DMS53 (cell line): ENCODE results near the gene MICOS13.
"Not testable (repeated sequence)": the region's sequence is repeated elsewhere in the genome, so short reads cannot be mapped to it uniquely, and the experiment has no call there.

Experiments used
- DNase-seq: peaks from one replicate; lab custom pipeline; 2025; lab: John Stamatoyannopoulos, UW

MICOS13 gene

GRCh38 chr19:5680437-5681368 lies at the start of gene MICOS13, which contains the start of gene HSD11B1L:
TSS of gene MICOS13 (minus strand) at chr19:5680516. CDS start at chr19:5680486, 30 bp downstream.
TSS of gene HSD11B1L (plus strand) at chr19:5681027. CDS start at chr19:5684833, 3,806 bp downstream.
- DNase-seq: peak; percentile 98

- DNase-seq: no peak
Observed at GRCh38 chr19:5727453-5728050, 47.2 kb upstream of the MICOS13 start.

GRCh38 chr19:5719961-5720790 lies 39.9 kb upstream of the MICOS13 start, which contains the start of the genes CATSPERD and LONP1:
TSS of gene CATSPERD (plus strand) at chr19:5720637. CDS start at chr19:5720738, 101 bp downstream.
TSS of gene LONP1 (minus strand) at chr19:5720146. CDS start at chr19:5720132, 14 bp downstream.
- DNase-seq: peak; percentile 98

- DNase-seq: peak; percentile 55
Observed at GRCh38 chr19:5719274-5719960, 39.1 kb upstream of the MICOS13 start.

- DNase-seq: peak; percentile 65
Observed at GRCh38 chr19:5718579-5719273, 38.4 kb upstream of the MICOS13 start.

- no peak for DNase-seq
Observed at GRCh38 chr19:5718037-5718578, 37.8 kb upstream of the MICOS13 start.

- DNase-seq: no peak
Observed at GRCh38 chr19:5717215-5717935, 37.1 kb upstream of the MICOS13 start.

GRCh38 chr19:5714816-5715215 lies 34.5 kb upstream of the MICOS13 start:
- no peak for DNase-seq

- no peak for DNase-seq
Observed at GRCh38 chr19:5713228-5713627, 32.9 kb upstream of the MICOS13 start.

- DNase-seq: no peak
Observed at GRCh38 chr19:5711713-5712161, 31.4 kb upstream of the MICOS13 start.

- no peak for DNase-seq
Observed at GRCh38 chr19:5711025-5711424, 30.7 kb upstream of the MICOS13 start.

GRCh38 chr19:5707576-5708575 lies 27.6 kb upstream of the MICOS13 start:
- DNase-seq: no peak

GRCh38 chr19:5706876-5707573 lies 26.7 kb upstream of the MICOS13 start:
- DNase-seq: no peak

- no peak for DNase-seq
Observed at GRCh38 chr19:5705552-5705951, 25.2 kb upstream of the MICOS13 start.

GRCh38 chr19:5703819-5704818 lies 23.8 kb upstream of the MICOS13 start:
- DNase-seq: no peak

GRCh38 chr19:5702053-5702410 lies 21.7 kb upstream of the MICOS13 start:
- DNase-seq: not testable (repeated sequence)
